HCT116 (cell line): Measurements from ENCODE around the gene TMEM135. TPM values are rescaled to one million over a fixed set of nuclear protein-coding genes. Genes with fewer than 3 reads are reported as not detected.

ENCODE experiments used
- ATAC-seq: fragments of 200-7000 bp; cut with Tn5 transposase; 2 replicates; pipeline ENCODE4 v1.9.1; 2020; ENCODE audit warnings: mild to moderate bottlenecking, moderate library complexity
- BruUV-seq: library from RNA; stranded (reverse); fragments of 400-500 nt; replicated peaks from 2 replicates; lab custom pipeline; 2021; lab: Mats Ljungman, UMichigan
- CTCF ChIA-PET: fragments of 300-600 bp; sonication (Branson Sonifier 250); formaldehyde crosslinking; loops from one replicate; lab custom pipeline; 2021; ENCODE audit warnings: antibody characterized with exemption; lab: Charles Lee
- POLR2A ChIA-PET: fragments of 300-600, 350-600 bp; sonication (Branson Sonifier 250); formaldehyde crosslinking; loops from one replicate; lab custom pipeline; 2021; ENCODE audit warnings: antibody characterized with exemption; lab: Charles Lee
- RAD21 ChIA-PET, 2 experiments: fragments of 300-600 bp; sonication (Branson Sonifier 250); formaldehyde crosslinking; loops; one replicate each; lab custom pipeline; 2023; ENCODE audit warnings: low total read pairs in 2 of 2; ENCODE audit not compliant: uncharacterized antibody in 2 of 2, unreplicated experiment in 2 of 2, low non-redundant PET in 1 of 2; lab: Charles Lee
- DNase-seq: peaks from one replicate; pipeline ENCODE4 v3.0.0-alpha.2; 2010; ENCODE audit warnings: low read depth, low spot score
- H2AFZ ChIP-seq: fragments of 200-600 bp; shearing (Covaris generic), sonication (generic); 2 replicates; pipeline ENCODE4 v1.6.1; 2017; ENCODE audit warnings: low read depth, mixed run types, mixed read lengths, antibody characterized with exemption, low read length; ENCODE audit not compliant: poor library complexity, severe bottlenecking
- H3K27ac ChIP-seq: 2 replicates; pipeline ENCODE4 v1.5.1; 2012; ENCODE audit warnings: low read depth, low read length
- H3K27me3 ChIP-seq: fragments of 200-600 bp; sonication (generic); 2 replicates; pipeline ENCODE4 v1.6.1; 2016; ENCODE audit warnings: mixed run types, low read length, mixed read lengths; ENCODE audit not compliant: insufficient read depth
- H3K36me3 ChIP-seq, 2 experiments: fragments of 200-500 bp in 1 of 2; fragments of 200-600 bp in 1 of 2; sonication (Bioruptor generic) in 1 of 2; sonication (generic) in 1 of 2; 2 replicates each; pipeline versions ENCODE4 v1.5.1 to v1.6.1; 2014 to 2016; ENCODE audit warnings: low read length in 2 of 2, inconsistent platforms in 1 of 2, mixed read lengths in 1 of 2, mixed run types in 1 of 2; ENCODE audit not compliant: insufficient read depth in 2 of 2, control insufficient read depth in 1 of 2
- H3K4me1 ChIP-seq, 2 experiments: fragments of 200-600 bp in 1 of 2; sonication (generic) in 1 of 2; 2 replicates each; pipeline versions ENCODE4 v1.5.1 to v1.6.1; 2012 to 2017; ENCODE audit warnings: low read length in 2 of 2, inconsistent platforms in 1 of 2, mild to moderate bottlenecking in 1 of 2, mixed read lengths in 1 of 2, mixed run types in 1 of 2, moderate library complexity in 1 of 2; ENCODE audit not compliant: insufficient read depth in 2 of 2, control insufficient read depth in 1 of 2
- H3K4me2 ChIP-seq: fragments of 200-600 bp; sonication (generic); 2 replicates; pipeline ENCODE4 v1.6.1; 2017; ENCODE audit warnings: mixed run types, low read length, mixed read lengths
- H3K4me3 ChIP-seq, 2 experiments: fragments of 200-600 bp in 1 of 2; sonication (generic) in 1 of 2; replicated peaks in 1 of 2; 2 replicates each; pipeline ENCODE4 v1.5.1; 2011 to 2016; ENCODE audit warnings: low read length in 2 of 2, control low read depth in 1 of 2, low read depth in 1 of 2, mild to moderate bottlenecking in 1 of 2, mixed read lengths in 1 of 2, mixed run types in 1 of 2
- H3K79me2 ChIP-seq: fragments of 200-600 bp; sonication (generic); 2 replicates; pipeline ENCODE4 v1.6.1; 2017; ENCODE audit warnings: mild to moderate bottlenecking, mixed run types, low read length, moderate library complexity, mixed read lengths; ENCODE audit not compliant: insufficient read depth
- H3K9ac ChIP-seq: fragments of 200-600 bp; sonication (generic); 2 replicates; pipeline ENCODE4 v1.6.1; 2016; ENCODE audit warnings: low read length, mixed read lengths
- H3K9me2 ChIP-seq: fragments of 200-600 bp; sonication (generic), shearing (Covaris generic); 2 replicates; pipeline ENCODE4 v1.6.1; 2017; ENCODE audit warnings: mixed run types, mild to moderate bottlenecking, moderate library complexity; ENCODE audit not compliant: insufficient read depth
- H3K9me3 ChIP-seq, 2 experiments: fragments of 200-500 bp in 1 of 2; fragments of 200-600 bp in 1 of 2; sonication (Bioruptor generic) in 1 of 2; sonication (generic) in 1 of 2; 2 replicates each; pipeline ENCODE4 v1.6.1; 2014 to 2017; ENCODE audit warnings: low read length in 2 of 2, mixed read lengths in 2 of 2, inconsistent platforms in 1 of 2, low read depth in 1 of 2, mild to moderate bottlenecking in 1 of 2, mixed run types in 1 of 2, moderate library complexity in 1 of 2; ENCODE audit not compliant: control insufficient read depth in 1 of 2, insufficient read depth in 1 of 2
- H4K20me1 ChIP-seq: fragments of 200-600 bp; sonication (generic), shearing (Covaris generic); 2 replicates; pipeline ENCODE4 v1.6.1; 2017; ENCODE audit warnings: mixed run types, mild to moderate bottlenecking, moderate library complexity; ENCODE audit not compliant: insufficient read depth
- ATF3 ChIP-seq: IDR thresholded peaks from 2 replicates; pipeline ENCODE4 v1.6.1; 2012
- CBX3 ChIP-seq: IDR thresholded peaks from 2 replicates; pipeline ENCODE4 v1.6.1; 2012; ENCODE audit warnings: low read depth
- EZH2 ChIP-seq: fragments of 200-600 bp; sonication (generic); IDR thresholded peaks from 2 replicates; pipeline ENCODE4 v1.6.1; 2017; ENCODE audit warnings: antibody characterized with exemption, mixed run types
- EZH2phosphoT487 ChIP-seq: fragments of 200-600 bp; IDR thresholded peaks from 2 replicates; pipeline ENCODE4 v1.6.1; 2018; ENCODE audit warnings: antibody characterized with exemption, borderline replicate concordance
- JUND ChIP-seq: IDR thresholded peaks from 2 replicates; pipeline ENCODE4 v1.6.1; 2012
- POLR2A ChIP-seq: IDR thresholded peaks from 2 replicates; pipeline ENCODE4 v1.7.0; 2011; ENCODE audit warnings: borderline replicate concordance; ENCODE audit not compliant: insufficient read depth, insufficient read length; ENCODE audit errors: extremely low read depth
- POLR2AphosphoS5 ChIP-seq: IDR thresholded peaks from 2 replicates; pipeline ENCODE4 v1.6.1; 2011; ENCODE audit warnings: mild to moderate bottlenecking, low read depth, low read length, moderate library complexity
- RAD21 ChIP-seq: IDR thresholded peaks from 2 replicates; pipeline ENCODE4 v1.6.1; 2012; ENCODE audit warnings: low read depth, mild to moderate bottlenecking
- SIN3A ChIP-seq: IDR thresholded peaks from 2 replicates; pipeline ENCODE4 v1.6.1; 2012; ENCODE audit warnings: low read depth
- SP1 ChIP-seq: IDR thresholded peaks from 2 replicates; pipeline ENCODE4 v1.6.1; 2012; ENCODE audit warnings: low read depth
- ZBTB33 ChIP-seq: IDR thresholded peaks from 2 replicates; pipeline ENCODE4 v1.6.1; 2011; ENCODE audit warnings: mild to moderate bottlenecking, low read length, moderate library complexity; ENCODE audit not compliant: insufficient replicate concordance; ENCODE audit errors: extremely low read depth
- ZNF274 ChIP-seq: fragments of 200-500 bp; sonication (Bioruptor generic); IDR thresholded peaks from 2 replicates; pipeline ENCODE4 v1.6.1; 2014; ENCODE audit warnings: mild to moderate bottlenecking, low read depth, low read length, inconsistent platforms
- intact Hi-C: fragments of 100-400 bp; cut with micrococcal nuclease; formaldehyde crosslinking; loops from 2 replicates; pipeline ENCODE4 v1.10.0; 2022
- total RNA-seq: library from RNA; stranded (reverse); gene quantifications from one replicate; pipeline ENCODE4 v1.2.1, GENCODE V29; 2021; ENCODE audit not compliant: unreplicated experiment
- TF ChIP-seq, protein P1 (sequence below), 3 experiments: fragments of 200-600 bp in 1 of 3; sonication (generic) in 1 of 3; IDR thresholded peaks in 2 of 3; conservative IDR thresholded peaks in 1 of 3; 2 replicates each; pipeline ENCODE4 v1.5.1; 2012 to 2017; ENCODE audit warnings: low read depth in 2 of 3, low read length in 2 of 3, antibody characterized with exemption in 1 of 3, borderline replicate concordance in 1 of 3, control low read depth in 1 of 3, mild to moderate bottlenecking in 1 of 3, mixed read lengths in 1 of 3, mixed run types in 1 of 3, moderate library complexity in 1 of 3; ENCODE audit not compliant: insufficient read depth in 1 of 3

The TMEM135 gene
- total RNA-seq, 1 experiment from 2014 or later: 50.6 TPM

GRCh38 chr11:87353771-87354345 is 316.1 kb downstream of the TMEM135 start:
- Histone ChIP-seq H3K9me2 (no peaks in the 10 kb centered on the region), H2AFZ (no peak overlapping the region), H3K27me3 (no peaks in the 10 kb centered on the region), H3K9ac (no peak overlapping the region), H3K9me3 (no peaks in the 10 kb centered on the region), H3K36me3 (no peaks in the 10 kb centered on the region), H3K79me2 (no peaks in the 10 kb centered on the region), H3K4me1 (peaks cover 0 to 7% of the 10 kb centered on the region in 2 experiments; a peak in 1 of 4 replicates), H3K27ac (no peak overlapping the region), H3K4me2 (no peak overlapping the region), H4K20me1 (no peaks in the 10 kb centered on the region), H3K4me3 (no peak overlapping the region)
- no peak for TF ChIP-seq POLR2A
- no peak for TF ChIP-seq RAD21
- TF ChIP-seq, protein P1, sequence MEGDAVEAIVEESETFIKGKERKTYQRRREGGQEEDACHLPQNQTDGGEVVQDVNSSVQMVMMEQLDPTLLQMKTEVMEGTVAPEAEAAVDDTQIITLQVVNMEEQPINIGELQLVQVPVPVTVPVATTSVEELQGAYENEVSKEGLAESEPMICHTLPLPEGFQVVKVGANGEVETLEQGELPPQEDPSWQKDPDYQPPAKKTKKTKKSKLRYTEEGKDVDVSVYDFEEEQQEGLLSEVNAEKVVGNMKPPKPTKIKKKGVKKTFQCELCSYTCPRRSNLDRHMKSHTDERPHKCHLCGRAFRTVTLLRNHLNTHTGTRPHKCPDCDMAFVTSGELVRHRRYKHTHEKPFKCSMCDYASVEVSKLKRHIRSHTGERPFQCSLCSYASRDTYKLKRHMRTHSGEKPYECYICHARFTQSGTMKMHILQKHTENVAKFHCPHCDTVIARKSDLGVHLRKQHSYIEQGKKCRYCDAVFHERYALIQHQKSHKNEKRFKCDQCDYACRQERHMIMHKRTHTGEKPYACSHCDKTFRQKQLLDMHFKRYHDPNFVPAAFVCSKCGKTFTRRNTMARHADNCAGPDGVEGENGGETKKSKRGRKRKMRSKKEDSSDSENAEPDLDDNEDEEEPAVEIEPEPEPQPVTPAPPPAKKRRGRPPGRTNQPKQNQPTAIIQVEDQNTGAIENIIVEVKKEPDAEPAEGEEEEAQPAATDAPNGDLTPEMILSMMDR (IDR thresholded peaks at IDR 0.05 in 2 of 3, conservative IDR thresholded peaks at IDR 0.05 in 1 of 3; ENCODE audit: borderline replicate concordance in 1 of 3, insufficient read depth in 1 of 3, low read depth in 2 of 3, low read length in 2 of 3): no peak
- no peak for TF ChIP-seq ZNF274
- ChIA-PET POLR2A (no interaction called here), RAD21 (interaction anchor here in 1 of 2 experiments (0.9 kb wide), 1 partner anchor 67 kb away, joined by 3 read pairs; no protein-coding TSS in a partner anchor), CTCF (interaction anchor here (1.6 to 1.8 kb wide), 2 partner anchors 65 to 67 kb away, joined by 3 to 12 read pairs; no protein-coding TSS in a partner anchor)
- BruUV-seq: no TSS peak
- DNase-seq: no peak
- no peak for ATAC-seq
- intact Hi-C loops: loop anchor here (5.0 to 10.0 kb wide), 5 partner anchors 371 to 1533 kb away; no protein-coding TSS in a partner anchor

DNA sequence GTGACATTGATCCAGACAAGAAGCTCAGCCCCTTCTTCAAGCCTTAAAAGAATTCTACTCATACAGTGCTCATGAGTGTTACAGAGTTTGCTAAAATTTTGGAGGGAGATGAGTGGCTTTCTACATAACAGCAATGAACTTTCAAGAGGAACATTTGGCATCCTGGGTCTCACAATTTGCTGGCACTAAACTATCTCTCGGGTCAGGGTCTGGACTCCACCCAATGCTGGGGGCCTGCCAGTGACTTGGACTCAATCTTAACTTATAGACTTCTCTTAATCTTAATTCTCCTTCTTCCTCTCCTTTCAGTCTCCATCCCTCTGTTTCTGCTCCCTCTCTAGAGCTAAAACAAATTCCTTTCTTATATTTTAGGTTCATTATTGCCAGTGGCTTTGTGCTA is 317.9 kb downstream of the TMEM135 start:
- H3K4me2 ChIP-seq: no peak overlapping the region
- H3K36me3 ChIP-seq: no peaks in the 10 kb centered on the region
- no peak for TF ChIP-seq JUND
- no peak for TF ChIP-seq POLR2AphosphoS5
- no peak for TF ChIP-seq EZH2phosphoT487
- no peak for TF ChIP-seq SIN3A
- TF ChIP-seq EZH2: no peak
- no peak for TF ChIP-seq CBX3
- TF ChIP-seq ATF3: no peak
- no peak for TF ChIP-seq ZBTB33
- TF ChIP-seq SP1: no peak
- ChIA-PET CTCF (interaction anchor here (1.9 kb wide), 1 partner anchor 66 kb away, joined by 5 read pairs; no protein-coding TSS in a partner anchor), RAD21 (no interaction called here), POLR2A (no interaction called here)
- H3K27ac ChIP-seq: no peak overlapping the region
- H3K79me2 ChIP-seq: no peaks in the 10 kb centered on the region
- no peak overlapping the region for H3K4me3 ChIP-seq
- H3K9me3 ChIP-seq: no peaks in the 10 kb centered on the region
- ATAC-seq (no peak), DNase-seq (no peak)
- no peak overlapping the region for H3K9ac ChIP-seq
- peaks cover 0 to 7% of the 10 kb centered on the region in 2 experiments; a peak in 1 of 4 replicates for H3K4me1 ChIP-seq
- no peaks in the 10 kb centered on the region for H3K27me3 ChIP-seq
- BruUV-seq: no TSS peak
- H4K20me1 ChIP-seq: no peaks in the 10 kb centered on the region
- no peaks in the 10 kb centered on the region for H3K9me2 ChIP-seq
- intact Hi-C loops: loop anchor here (10.0 kb wide), 1 partner anchor 369 kb away; no protein-coding TSS in a partner anchor
- H2AFZ ChIP-seq: no peak overlapping the region
